Hematopoietic multipotent progenitor cell treated with erythropoietin and hydrocortisone succinate and interleukin-3 and kit ligand, for 15 days (in vitro differentiated cells): ENCODE results near the gene NWD2.

Source experiments
- DNase-seq: peaks from one replicate; pipeline ENCODE4 v3.0.0-alpha.2; 2015; ENCODE audit warnings: low spot score

The NWD2 gene

DNA sequence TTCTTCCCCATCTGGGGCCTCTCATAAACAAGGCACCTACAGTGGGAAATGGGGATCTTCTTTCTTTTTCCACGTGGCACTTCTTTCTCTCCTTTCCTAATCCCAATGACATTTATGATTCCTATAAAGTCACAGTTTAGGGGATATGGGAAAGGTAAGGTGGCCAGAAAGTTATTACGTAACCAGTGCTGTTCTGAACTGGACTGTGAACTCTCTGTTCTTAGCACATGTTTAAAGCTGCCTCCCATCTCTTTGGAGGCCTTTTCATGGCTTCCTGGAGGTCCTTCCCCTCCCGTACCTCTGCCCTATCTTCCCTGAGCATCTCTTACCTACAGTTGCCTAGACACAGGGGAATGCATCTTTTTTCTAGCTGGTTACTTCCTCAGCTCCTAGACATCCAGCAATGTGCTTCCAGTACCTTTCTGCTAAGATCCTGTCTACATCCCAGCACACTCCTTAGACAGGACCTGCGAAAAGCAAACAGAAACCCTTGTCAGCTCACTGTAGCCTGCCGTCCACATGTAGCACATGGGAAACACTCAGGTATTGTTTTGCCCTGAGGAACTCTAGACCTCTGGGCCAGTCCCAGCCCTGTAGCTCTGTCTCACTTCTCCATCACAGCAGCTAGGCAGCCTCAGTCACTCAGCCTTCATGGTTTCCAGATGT, 195.4 kb downstream of the NWD2 start:
- DNase-seq, result no peak

DNA sequence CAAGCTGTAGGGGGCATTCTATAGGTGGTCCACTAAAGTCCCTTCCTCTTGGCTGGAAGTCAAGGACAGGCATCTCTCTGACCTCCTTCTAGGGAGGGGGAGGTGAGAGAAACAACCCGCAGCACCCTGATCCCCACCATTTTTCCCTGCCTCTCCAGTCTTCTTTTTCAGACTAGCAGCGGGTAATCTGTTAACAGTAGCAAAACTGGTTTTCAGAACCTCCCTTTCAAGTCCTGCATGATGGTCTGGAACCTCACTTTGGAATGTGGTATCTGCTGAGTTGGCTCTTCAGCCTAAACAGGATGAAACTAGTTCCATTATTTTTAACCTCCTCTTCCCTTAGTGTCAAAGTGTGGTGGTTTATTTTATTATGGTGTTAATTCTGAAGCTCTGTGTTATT, 196.0 kb downstream of the NWD2 start:
- DNase-seq, result no peak

DNA sequence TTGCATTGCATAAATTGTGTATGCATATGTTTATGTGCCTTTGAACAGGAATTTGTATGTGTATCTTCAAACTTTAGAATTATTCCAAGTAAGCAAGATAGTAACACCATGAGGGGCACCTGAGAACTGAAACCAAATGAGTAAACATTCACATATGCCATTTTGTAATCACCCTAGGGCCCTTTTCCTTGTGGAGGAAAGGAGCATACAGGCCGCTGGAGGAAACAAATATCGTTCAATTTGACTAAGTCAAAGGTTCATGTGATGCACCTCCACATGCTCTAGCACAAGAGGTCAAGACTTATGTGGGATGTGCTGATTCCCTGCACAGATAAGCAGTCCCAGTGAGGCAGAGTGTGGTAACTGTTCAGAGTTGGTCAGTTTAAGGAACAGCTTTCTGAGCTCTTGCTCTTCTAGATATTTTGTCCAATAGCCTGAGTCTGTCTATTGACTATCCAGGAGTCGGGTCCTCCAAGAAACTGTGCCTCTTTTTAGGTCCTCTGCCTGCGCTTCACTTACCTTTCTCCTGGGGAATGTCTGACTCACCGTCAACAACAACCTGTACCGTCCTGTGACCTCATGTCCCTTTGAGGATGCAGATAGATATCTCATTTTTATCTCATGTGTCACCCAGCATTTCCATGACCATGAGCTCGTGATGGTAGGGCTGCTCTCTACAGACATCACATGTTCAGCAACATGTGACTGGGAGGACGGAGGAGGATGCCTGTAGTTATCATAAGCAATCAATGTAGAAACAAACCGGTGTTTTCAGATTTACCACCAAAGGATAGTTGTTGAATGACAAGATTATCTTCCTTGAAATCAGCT, 196.9 kb downstream of the NWD2 start:
- no peak for DNase-seq

DNA sequence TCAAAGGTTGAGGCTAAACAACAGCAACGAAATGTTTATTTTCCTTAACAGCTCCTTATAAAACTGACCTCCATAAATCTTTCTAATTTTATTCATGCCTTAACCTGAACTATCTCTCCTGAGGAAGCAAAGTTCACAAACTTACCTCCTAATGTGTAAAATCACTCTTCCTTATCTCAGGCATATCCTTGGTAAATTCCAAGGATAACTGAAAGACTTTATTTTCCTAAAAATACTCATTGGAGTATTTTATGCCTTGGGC, 197.4 kb downstream of the NWD2 start:
- no peak for DNase-seq

DNA sequence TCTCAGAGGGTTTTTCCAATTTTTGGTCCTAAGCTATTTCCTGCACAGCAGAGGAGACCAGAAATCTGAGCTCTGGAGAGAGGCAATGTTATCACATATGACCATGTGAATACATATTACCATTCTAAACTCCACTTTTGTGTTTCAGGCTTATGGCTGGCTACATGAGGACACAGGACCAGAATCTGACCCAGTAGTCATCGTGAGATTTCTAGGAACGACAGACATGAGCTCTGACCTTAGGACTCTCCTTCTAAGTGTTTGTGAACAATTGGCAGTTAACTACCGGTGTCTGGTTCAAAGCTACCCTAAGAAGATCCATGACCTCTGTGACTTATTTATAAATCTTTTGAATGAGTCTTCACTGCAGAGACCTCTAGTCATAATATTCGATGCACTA, 198.6 kb downstream of the NWD2 start:
- DNase-seq, result no peak

DNA sequence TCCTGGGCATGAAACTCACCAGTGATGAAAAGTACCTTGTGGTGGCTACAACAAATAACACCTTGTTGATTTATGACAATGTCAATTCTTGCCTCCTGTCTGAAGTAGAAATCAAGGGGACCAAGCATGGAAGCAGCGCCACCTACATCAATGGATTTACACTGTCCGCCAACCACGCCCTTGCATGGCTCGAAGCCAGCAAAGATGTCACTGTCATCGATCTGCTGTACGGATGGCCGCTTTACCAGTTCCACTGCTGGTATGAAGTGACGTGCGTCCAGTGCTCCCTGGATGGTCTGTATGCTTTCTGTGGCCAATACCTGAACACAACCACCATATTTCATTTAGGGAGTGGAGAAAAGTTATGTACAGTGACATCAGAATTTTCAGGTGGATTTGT, 200.5 kb downstream of the NWD2 start:
- no peak for DNase-seq

DNA sequence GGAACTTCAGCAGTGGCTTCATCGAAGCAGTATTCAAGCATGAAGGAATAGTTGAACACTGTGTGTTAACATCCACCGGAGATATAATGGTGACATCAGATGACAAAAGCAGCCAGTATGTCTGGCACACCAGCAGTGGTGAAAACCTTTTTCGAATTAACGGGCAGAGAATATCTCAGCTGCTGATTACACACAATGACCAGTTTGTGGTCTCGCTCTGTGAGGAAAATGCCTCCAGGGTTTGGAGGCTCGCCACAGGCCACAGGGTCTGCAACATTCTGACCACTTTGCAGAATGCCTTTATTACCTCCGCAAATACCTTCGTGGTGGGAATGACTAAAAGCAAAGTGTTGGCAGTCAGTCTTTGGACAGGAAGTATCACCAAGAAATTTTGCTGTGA, 201.5 kb downstream of the NWD2 start:
- no peak for DNase-seq

DNA sequence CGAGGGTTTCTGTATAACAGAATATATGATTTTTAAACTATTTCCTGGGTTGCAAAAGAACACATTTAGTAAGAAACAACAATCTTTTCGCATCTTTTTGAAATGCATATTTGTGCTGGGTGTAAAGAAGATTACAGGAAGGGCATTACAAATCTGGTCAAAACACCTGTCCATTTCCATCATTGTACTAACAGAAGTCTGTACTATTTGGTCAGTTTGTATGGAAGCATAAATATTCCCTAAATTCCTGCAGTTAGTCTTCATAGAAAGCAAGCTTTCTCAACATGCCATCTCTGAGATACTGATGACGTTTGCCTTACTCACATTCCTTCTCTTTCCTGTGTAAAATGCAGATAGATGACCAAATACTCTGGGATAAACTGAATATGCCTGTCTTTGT, 203.3 kb downstream of the NWD2 start:
- no peak for DNase-seq

DNA sequence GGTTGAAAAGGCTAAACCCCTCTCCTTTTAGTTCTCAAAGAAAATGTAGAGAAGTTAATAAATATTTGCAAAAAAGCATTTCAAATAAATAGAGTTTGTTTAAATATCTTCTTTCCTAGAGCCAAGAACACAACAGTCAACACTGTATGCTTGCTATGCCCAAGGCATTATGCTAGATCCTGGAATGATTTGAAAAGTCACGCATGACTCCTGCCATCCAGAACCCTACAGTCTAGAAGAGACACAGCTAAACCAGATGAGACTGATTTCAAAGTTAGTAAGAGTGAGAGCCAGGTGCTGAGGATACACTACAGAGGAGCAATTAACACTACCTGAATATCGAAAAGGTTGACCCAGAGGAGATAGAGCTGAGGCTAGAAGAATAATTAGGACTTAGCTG, 205.8 kb downstream of the NWD2 start:
- no peak for DNase-seq

DNA sequence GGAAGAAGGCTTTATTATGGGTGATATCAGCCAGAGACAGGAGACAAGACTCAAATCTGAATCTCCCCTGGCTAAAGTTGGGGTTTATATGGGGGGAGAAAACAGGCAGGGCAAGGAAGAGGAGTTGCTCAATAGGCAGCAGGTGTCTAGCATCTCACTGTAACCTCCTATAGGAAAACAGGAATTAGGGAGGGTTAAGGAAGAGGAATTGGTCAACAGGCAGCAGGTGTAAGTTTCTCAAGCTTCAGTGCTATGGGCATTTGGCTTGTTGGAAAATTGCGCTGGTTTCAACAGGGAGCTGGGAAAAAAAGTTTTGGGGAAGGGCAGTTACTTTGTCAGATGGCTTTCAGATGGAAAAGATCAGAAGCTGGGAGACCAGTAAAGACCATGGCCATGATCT, 206.4 kb downstream of the NWD2 start:
- no peak for DNase-seq

DNA sequence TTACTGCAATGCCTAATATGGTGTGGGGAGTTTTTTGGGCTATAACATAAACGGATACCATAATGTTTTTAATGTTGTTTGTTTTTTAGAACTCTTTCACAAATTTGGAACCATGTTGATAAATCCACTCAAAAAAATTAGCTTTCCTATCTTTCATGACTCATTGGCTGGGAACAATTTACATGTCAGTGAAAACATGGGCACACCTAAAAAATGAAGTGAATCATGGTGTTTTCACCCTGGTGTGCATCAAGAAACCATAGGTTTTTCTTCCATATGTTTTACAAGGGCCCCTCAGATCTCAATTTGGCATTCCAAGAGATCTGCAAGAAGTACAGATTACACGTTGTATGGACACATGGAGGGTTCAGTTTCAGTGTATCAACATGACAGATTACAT, 207.1 kb downstream of the NWD2 start:
- DNase-seq, result no peak

DNA sequence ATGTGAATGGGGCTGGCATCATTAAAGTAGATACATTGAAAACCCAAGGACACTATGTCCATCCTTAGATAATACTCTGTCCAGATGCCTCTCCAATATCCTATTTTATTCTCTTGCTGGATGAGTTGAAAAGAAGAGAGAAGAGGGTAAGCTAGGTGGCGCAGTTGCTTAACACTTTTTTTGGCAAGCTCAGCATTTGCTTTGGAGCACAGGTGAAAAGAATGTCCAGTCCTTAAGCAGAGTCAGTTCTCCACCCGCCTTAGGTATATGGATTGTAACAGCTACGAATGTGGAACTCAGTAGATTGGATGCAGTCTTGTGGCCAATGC, 208.4 kb downstream of the NWD2 start:
- DNase-seq, result peak; percentile 3

DNA sequence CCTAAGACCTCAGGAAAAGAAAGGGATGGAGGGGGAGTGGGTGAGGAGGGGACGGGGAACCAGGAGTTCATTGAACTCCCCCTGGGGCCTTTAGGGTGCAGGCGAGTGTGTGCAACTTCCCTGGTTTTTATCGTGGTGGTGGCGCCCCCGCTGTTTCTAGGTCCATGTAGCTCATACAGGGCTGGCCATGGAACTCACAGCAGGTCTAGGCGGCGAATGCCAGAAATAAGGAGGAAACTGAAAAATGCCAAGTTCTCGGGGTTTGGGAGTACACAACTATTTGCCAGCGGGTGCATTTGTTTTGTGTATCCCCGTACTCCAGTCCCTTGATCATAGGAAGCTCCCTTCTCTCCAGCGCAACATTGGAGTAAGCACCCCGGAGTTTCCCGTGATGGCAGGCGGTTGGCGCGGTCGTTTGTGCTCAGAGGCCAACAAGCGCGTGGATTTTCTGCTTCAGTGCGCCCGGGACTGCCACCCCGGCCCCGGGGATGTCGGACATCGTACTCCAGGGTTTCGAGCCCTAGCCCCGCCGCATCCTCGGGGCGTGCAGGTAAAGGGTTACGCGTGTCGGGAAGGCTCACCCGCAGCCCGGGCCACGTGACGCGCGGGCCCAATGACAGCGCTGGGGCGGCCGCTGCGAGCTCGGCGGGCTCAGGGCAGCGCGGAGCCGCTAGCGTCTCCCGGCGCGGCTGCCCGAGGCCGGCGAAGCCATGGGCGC, 208.9 kb downstream of the NWD2 start:
- no peak for DNase-seq

DNA sequence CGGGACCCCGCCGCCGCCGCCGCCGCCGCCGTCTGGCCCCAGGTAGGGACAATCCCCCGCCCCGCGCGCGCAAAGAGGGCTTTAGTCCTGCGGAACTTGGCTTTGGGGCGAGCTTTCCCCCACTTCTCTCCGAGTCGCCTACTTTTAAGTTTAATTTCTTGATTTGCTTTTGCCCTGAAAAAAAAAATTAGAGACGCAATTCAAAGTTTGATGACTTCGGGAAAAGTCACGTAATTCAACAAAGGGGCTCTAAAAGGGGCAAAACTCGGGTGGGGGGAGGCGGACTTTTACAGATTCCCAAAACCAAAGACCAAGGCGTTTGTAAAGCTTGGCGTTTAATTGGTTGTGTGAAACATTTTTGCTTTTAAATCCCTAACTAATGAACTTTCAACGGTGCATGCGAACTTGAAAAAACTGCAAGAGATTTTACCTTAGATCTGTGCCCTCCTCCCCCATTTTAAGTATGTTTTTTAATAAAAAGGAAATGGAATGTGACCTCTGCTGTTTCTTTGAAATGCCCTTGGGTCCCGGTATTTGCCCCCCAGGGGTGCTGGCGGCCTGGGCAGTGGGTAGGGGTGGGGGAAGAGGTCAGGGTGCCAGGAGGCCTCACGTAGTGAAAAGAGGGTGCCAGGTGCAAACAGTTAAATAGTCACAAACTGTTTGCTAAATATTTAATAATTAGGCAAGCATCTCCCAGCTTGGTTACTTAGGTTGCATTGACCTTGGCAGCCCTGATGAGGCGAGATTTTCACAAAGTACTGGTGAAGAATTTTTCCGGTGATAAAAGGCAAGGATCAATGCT, 209.7 kb downstream of the NWD2 start:
- no peak for DNase-seq

DNA sequence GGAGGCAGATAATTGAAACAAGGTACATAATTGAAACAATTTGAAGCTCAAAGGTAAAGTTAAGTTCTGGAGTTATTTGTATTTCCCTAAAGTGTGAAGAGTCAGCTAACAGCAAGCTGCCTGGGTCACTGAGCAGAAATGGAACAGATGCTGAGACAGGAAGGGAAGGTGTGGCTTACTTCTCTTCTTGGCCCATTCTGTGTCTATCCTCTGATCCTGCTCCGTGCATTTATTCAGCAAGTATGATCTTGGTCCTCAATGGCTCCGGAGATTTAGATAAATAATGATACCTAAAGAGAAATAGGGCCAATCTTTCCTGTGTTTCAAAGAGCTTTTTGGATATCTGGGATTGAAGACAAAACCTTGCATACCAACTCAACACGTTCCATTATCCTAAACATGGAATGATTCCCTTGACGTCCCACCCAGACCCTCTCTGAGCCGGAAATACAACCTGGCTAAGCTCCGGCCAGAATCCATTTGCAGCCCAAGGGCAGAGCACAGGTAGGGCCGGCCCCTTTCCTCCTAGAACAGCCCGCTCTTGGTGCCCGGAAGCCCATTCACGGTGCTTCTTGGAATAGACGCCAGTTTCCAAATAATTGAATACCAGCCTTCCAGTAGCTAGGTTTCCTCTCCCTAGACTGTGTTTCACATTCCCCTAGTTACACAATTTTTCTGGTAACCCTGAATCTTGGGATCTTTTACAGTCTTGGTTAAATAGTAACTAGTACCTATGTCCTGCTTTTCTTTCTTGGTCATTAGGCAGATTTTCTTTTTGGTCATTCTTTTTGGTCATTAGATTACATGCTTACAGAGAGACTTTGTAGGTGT, 211.0 kb downstream of the NWD2 start:
- DNase-seq, result no peak

DNA sequence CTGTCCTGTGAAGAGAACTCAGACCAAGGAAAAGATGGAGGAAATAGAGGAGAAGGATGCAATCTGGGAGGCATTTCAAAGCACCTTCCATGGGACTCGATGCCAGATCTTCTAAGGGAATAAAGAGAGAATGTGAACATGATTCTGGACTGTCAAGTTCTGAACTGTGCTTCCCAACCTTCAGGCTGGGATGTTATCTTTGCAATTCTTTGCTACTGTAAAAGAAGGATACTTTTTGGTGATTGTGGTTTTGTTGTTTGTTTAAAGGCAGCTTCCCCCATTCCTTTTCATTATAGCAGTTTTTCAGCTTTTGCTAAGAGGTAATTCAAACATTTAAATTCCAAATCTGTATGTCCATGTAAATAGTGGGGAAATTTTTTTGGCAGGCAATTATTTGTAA, 217.3 kb downstream of the NWD2 start:
- DNase-seq, result no peak

DNA sequence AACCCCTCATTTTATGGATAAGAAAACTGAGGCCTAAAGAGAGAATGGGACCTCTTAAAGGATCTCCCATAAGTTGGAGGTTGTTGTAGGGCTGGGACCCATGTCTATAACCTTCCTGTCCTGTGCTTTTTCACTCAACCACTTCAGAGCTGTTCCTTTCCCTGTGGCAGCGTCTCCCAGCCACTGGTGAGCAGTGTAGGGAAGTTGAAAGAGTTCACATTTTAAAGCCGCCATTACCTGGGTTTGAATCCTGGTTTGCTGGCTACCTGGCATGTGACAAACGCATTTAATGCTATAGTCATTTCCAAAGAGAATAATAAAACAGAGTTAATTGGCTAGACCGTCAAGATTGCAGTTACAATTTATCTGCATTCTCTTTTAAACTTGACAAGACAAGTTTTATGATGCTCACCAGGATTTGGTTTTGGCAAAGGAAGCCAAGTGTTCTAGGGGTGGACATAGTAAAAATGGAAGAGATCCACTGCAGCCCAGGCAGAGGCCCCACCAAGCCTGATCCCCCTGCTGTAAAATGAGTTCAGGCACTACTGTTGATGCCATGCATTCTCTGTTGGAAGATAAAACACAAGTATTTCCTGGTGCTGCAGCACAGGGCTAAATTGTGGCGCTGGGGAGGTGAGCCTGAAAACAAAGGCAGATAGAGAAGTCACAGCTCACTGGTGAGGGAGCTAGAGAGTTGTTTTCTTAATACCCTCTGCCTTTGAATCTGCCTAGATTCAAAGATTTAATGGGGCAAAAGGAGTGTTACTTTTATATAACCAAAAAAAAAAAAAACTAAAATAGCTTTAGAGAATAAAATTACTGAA, 218.7 kb downstream of the NWD2 start:
- DNase-seq, result no peak

DNA sequence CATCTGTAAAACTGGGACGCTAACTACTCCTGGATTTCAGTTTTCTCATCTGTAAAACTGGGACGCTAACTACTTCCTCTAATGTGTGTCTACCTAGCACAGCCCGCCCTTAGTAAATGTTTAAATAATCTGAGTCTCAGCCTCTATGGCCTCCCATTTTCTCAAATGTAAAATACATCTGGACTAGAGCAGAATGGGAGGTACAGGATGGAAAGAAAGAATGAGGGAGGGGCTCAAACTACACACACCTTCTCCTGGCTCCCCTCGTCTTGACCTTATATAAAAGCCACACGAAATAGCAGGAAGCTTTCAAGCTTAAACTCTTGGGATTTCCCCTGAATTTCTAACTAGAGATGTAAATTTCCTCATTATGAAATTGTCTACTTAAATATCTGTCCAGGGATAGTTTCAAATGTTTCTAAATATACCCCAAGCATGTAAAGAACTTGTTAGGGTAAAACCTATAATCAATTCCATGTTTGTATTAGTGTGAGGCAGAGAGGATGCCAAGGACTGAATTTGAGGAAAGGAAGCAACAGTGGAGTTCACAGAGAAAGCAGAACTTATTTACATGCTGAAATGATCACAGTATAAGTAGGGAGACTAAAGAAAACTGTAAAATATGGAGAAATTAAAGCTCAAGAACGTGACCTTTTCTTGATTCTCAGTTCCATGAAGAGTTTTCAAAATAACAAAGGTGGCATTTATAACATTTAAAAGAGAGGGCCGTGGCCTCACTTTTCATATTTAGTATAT, 220.0 kb downstream of the NWD2 start:
- no peak for DNase-seq

DNA sequence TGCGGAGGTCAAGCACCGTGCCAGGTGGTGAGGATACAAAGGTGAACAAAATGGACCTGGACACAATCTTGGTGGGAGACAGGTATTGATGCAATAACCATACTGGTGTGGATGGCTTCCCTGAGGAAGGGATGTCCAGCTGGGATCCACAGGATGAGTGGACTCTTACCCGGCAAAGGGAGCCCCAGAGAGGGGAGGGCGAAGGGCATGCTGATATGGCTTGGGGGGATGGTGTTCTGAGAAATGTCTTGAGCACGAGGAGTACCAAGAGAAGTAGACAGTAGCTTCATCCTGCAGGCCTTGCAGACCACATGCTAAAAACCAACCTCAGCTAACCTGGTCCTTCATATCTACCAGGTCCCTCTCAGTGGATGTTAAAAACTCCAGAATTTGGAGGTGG, 220.8 kb downstream of the NWD2 start:
- no peak for DNase-seq

DNA sequence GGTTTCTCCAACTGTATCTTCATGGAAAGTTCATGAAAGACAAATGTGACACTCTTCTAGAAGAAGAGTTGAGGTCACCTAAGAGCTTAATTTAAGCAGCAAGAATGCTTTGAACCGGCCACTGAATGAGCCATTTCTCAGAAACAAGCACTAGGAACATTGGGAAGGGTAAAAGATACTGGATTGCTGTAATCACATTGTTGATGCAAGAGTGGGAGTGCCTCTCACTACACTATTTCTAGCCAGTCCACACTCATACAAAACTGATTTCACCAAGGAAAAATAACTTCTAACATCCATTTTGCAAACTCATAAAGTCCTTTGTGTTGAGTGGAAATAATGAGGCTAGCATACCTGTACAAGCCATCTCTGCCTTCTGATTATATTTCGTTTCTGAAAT, 221.3 kb downstream of the NWD2 start:
- no peak for DNase-seq
